GM19438 (cell line): ENCODE data around the gene HAUS6.
"Not testable (repeated sequence)": the region's sequence is repeated elsewhere in the genome, so short reads cannot be mapped to it uniquely, and the experiment has no call there.

Source experiments
- ATAC-seq: cut with Tn5 transposase; IDR thresholded peaks from one replicate; pipeline ENCODE4 v1.9.1; 2021; ENCODE audit warnings: low read depth; ENCODE audit not compliant: unreplicated experiment

The HAUS6 gene

DNA sequence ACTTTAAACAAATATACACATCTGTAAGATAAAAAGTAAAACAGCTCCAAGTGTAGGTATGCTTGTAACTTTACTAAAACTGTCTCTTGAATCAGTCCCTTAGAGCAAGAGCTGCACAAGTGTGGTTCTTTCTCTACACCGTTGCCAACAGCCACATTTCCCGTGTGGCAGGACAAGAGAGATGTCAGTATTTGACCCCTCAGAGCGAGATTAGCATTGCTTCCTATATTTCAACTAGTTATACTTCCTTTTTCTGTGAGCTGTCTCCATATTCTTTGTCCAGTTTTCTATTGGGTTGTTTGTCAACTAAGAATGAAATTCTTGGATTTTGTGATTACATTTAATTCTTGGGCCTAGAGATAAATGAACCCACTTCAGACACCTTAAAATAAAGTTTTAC is 16.5 kb upstream of the HAUS6 start:
- ATAC-seq = no peak

DNA sequence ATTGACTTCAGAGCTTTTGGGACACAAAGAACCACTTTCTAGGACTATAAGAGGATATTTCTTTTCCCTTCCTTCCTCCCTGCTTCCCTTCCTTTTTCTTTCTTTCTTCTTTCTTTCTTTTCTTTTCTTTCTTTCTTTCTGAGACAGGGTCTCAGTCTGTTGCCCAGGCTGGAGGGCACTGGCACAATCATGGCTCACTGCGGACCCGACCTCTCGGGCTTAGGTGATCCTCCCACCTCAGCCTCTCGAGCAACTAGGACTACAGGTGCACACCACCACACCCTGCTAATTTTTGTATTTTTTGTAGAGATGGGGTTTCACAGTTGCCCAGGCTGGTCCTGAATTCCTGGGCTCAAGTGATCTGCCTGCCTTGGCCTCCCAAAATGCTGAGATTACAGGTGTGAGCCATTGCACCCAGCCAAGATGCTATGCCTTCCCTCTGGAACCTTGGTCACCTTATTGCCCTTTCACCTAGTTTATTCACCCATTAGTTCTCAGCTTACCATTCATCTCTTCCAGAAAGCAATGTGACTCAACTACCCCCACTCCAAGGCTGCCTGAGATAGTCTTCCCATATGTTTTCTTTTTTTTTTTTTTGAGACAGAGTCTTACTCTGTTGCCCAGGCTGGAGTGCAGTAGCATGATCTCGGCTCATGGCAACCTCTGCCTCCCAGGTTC is 14.5 kb upstream of the HAUS6 start:
- ATAC-seq = no peak

DNA sequence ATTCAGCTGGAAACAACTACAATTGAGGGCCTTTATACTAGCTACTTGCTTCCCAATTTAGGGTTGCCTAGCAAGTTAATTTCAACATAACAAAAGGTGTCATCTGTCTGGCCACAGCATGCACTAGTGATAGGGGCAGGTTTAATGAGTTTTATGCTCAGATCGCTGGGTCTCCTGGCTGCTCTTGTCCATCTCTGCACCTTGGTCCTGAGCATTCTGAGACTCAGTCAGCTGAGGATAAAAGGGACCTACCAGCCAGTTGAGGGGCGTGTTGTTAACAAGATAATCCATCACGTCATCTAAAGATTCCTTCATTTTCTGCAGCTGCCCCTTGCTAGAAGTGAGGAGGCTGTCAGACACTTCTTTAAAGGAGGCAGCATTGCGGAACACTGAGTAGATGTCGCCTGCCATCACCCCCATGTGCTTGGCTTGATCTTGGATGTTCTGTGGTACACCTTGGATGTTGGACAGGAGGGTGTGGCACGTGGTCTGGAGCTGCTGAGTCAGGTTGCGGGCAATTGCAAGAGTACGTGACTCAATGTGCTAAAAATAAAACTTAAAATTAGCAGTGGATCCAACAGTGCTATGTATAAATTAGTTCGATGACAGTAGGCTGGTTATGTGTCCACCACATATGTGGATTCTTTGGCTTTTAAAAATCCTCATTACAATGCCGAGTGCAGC is 13.5 kb upstream of the HAUS6 start:
- no peak for ATAC-seq

DNA sequence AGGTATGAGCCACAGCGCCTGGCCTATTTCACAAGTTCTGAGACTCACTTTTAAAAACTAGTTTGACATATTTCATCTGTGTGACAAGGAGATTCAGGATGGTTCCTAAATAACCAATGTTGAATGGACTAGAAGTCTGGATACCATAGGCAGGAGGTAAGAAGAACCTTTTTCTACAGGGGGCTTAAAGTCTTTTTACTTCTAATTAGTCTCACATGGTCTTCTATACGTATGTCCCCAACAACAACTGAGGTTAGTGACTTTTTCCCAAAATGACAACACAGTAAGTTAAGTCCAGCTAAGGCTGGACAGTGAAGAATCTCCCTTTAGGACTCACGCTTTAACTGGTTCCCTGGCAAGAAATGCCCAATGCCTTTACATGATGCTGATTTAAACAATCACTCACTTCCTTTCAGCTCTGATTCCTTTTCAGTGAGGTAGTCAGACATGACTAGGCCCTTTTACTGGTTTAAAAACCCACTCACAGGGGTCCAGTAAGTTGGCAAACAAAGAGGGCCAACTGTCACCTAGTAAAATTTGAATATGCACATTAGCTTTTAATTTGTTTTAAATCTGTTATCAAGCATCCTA is 12.1 kb upstream of the HAUS6 start:
- no peak for ATAC-seq

DNA sequence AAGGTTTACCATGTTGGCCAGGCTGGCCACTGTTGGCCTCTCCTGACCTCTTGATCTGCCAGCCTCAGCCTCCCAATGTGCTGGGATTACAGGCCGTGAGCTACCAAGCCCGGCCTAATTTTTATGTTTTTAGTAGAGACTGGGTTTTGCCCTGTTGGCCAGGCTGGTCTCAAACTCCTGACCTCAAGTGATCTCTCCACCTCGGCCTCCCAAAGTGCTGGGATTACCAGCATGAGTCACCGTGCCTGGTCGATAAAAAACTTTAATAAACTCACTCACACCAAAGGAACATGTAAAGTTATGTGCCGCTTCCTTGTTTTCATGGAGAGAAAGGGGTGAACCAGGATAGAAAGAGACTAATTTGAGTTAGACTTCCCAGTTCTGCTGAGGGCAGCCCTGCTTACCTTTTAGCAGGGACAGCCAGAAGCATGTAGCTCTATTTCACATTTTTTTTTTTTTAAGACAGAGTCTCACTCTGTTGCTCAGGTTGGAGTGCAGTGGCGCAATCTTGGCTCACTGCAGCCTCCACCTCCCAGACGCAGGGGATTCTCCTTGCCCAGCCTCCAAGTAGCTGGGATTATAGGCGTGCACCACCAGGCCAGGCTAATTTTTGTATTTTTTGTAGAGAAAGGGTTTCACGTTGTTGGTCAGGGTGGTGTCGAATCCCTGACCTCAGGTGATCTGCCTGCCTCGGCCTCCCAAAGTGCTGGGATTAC is 11.4 kb upstream of the HAUS6 start:
- no peak for ATAC-seq

DNA sequence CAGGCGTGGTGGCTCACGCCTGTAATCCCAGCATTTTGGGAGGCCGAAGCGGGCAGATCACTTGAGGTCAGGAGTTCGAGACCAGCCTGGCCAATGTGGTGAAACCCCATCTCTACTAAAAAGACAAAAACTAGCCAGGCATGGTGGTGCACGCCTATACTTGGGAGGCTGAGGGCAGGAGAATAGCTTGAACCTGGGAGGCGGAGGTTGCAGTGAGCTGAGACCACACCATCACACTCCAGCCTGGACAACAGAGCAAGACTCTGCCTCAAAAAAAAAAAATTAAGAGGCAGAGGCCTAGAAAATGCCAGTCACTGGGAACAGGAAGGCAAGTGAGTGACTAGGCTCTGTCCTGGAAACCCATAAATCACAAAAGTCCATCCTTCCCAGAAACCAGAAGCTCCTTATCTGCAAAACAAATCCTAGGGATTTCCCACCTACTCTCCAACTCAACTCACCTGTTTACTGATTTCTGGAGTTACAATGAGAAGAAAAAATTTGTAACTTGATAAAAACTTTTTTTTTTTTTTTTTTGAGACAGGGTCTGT is 10.4 kb upstream of the HAUS6 start:
- ATAC-seq = not testable (repeated sequence)

DNA sequence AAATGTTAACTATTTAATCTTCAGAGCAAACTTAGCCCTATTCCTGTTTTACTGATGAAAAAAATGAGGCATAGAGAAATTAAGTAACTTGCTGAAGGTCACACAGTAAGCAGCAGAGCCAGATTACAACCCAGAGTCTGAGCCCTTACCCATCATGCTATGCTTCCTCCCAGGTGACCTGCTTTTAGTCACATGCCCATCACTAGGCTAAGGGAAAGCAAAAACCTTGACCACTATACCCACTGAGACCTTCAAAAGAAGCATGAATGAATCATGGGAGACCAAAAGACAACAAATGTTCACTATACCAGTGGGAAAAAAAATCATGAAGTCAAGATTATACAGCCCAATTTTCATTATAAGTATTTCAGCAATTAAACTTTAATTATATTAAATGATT is 5.3 kb upstream of the HAUS6 start:
- ATAC-seq = no peak

DNA sequence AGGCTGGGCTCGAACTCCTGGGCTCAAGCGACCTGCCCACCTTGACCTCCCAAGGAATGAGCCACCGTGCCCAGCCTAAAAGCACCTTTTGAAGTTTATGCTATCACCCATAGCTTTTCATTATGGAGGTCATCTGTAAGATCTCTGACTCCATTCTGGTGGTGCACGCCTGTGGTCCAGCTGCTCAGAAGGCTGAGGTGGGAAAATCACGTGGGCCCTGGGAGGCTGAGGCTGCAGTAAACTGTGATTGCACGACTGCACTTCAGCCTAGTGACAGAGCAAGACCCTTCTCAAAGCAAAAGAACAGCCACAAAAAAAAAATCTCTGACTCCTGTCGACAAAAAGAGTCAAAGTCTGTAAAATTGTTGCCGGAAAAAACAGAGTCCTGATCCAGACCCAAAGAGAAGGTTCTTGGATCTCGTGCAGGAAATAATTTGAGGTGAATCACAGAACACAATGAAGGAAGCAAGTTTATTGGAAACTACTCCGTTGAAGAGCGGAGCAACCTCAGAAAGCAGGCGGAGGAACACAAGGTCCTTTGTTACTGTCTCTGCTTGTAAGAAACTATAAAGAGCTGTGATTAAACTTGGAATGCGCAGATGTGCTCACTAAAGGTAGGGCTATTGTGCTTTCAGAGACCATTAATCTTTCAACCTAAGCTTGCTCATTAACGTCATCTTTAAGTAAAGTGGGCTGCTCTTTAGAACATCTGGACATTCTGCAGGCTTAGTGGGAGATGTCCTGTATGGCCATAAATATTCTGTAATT is 2.0 kb upstream of the HAUS6 start:
- no peak for ATAC-seq

DNA sequence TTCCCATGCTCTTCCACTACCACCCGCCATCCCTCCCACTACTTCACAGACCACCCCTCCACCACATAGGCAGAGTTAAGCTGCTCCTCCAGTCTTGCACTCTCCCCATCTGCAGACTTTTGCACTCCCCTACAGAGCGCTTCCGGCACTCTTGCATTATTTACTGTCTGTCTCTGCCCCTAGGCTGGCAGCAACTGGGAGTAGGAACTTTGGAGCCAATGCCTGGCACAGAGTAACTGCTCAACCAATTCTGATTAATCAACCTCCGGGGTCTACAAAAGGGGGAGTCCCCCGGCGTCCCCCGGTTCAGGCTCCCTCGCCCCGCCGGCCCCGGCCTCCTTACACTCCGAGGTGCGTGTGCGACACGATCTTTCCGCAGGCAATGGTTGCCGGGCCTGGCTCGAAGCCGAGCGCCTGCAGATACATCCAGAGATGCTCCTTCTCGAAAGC is 498 bp downstream of the HAUS6 start:
- ATAC-seq = peak; percentile 48

DNA sequence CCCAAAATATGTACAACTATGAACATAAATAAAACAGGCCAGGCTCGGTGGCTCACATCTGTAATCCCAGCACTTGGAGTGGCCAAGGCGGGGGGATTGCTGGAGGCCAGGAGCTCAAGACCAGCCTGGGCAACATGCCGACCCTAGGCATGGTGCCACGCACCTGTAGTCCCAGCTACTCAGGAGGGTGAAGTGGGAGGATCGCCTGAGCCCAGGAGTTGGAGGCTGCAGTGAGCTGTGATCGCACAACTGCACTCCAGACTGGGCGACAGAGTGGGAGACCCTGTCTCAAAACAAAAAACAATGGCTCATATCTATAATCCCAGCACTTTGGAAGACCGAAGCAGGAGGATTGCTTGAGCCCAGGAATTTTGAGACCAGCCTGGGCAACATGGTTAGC is 1.5 kb downstream of the HAUS6 start:
- no peak for ATAC-seq

DNA sequence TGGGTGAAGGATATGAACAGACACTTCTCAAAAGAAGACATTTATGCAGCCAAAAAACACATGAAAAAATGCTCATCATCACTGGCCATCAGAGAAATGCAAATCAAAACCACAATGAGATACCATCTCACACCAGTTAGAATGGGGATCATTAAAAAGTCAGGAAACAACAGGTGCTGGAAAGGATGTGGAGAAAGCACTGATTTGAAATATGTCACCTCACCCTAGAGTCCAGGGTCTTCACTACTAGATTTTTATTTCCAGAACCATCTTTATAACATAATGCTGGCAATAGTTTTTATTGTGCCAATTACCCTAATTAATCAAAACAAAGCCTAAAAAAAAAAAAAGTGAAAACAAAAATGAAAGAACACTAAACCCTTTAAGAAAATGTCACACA is 5.3 kb downstream of the HAUS6 start:
- ATAC-seq = not testable (repeated sequence)

DNA sequence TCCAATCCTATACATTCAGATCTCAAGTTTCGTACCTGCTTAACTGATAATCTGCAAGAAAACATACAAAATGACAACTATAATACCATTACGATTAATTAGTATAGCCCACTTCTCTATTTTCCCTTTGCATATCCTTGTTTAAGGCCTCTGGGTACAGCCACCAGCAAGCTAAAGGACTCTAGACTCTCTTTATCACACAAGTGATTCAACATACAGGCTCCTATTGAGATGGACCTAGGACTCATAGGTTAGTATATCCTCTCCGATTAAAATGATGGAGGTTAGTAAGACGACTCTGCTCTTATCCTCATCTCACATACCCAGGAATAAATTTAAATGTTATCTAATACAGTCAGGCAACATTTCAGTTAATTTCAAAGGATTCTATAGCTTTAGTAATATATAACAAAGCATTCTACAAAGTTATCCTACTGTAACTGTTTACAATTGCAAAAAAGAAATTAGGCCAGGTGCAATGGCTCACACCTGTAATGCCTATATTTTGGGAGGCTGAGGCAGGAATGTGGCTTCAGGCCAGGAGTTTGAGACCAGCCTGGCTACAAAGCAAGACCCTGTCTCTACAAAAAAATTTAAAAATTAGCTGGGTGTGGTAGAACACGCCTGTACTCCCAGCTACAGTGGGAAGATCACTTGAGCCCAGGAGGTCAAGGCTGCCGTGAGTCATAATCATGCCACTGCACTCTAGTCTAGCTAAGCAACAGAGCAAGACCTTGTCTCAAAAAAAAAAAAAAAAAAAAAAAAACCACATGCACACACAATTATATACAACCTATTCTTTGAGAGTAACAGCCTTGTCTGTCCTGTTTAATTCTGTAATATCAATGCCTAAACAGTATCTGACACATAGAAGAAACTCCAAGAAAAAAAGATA is 15.4 kb downstream of the HAUS6 start:
- ATAC-seq = no peak

DNA sequence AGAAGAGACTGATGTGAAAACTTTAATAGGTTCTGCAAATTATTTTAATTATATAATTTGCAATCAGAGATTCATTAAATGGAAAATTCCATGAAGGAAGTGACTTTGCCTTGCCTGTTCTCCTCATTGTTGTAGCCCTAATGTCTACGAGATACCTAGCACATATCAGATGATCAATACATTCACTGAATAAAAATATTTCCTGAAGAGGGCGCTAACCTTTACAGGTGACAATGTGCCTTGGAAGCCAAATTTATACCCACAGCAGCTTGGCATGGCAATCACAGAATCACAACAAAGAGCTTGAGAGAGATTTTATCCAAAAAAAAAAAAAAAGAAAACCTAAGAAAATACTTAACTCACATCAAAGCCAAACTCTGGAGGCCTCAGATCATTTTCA is 17.4 kb downstream of the HAUS6 start:
- ATAC-seq = no peak

DNA sequence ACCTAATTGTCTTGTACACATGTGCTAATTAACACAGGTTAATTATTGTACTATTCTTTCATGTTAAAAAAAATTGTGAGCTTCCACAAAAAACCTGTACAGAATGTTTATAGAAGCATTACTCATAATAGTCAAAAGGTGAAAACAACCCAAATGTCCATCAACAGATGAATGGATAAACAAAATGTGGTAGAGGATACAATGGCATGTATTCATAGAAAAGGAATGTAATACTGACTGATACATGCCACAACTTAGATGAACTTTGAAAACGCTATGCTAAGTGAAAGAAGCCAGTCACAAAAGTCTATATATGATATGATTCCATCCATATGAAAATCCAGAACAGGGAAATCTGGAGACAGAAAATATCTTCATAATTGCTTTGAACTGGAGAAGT is 27.9 kb downstream of the HAUS6 start:
- no peak for ATAC-seq

DNA sequence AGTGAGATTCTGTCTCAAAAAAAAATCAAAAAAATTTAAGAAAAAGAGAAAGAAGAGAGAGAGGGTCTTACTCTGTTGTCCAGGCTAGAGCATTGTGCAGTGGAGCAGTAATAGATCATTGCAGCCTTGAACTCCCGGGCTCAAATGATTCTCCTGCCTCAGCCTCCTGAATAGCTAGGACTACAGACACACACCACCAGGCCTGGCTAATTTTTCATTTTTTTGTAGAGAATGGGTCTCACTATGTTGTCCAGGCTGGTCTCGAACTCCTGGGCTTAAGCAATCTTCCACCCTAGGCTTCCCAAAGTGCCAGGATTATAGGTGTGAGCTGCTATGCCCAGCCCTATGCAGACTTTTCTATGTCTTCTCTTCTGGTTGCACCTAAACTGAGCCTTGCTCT is 28.5 kb downstream of the HAUS6 start:
- ATAC-seq = no peak

DNA sequence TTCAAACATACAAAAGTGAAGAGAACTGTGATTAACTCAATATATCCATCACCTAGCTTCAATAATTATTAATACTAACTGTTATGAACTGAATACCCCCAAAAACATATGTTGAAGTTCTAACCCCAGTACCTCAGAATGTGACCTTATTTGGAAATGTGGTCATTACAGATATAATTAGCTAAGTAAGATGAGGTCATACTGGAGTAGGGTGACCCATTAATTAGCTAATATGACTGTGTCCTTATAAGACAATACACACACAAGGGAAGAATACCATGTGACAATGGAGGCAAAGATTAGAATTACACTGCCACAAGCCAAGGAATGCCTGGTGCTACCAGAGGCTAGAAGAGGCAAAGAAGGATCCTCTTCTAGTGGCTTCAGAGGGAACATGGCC is 45.7 kb downstream of the HAUS6 start:
- ATAC-seq = no peak

DNA sequence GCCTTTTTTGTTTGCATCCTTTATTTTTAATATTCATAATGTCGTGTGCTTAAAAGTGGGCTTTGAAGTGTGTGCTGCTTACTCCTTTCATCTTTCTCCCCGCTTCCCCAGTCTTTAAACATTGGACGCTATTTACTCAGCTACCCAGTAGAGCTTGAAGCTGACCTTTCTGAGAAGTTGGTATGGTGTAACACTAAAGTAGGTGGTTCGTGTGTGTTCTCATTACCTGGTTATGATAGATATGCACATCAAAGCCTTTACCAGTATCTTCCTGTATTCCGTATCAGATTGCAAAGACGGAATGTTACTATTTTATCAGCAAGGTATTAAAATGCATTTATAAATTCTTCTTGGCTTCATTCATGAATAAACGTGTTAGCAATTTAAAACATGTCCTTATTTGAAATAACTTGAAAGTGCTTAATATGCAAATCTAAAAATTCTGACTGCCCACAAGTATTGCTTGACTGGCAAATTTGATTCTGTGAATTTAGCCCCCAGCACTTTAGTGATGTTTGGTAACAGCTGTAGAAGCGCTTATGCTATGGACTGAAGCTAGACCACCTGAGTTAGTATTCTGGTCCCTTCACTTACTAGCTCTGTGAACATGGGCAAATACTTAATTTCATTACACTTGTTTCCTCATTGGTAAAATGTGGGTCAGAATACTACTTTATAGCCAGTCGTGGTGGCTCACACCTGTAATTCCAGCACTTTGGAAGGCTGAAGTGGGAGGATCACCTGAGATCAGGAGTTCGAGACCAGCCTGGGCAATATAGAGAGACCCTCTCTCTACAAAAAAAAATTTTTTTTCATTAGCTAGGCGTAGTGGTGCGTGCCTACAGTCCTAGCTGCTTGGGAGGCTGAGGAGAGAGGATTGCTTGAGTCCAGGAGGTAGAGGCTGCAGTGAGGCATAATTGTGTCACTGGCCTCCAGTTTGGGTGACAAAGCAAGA is 51.8 kb downstream of the HAUS6 start:
- no peak for ATAC-seq

DNA sequence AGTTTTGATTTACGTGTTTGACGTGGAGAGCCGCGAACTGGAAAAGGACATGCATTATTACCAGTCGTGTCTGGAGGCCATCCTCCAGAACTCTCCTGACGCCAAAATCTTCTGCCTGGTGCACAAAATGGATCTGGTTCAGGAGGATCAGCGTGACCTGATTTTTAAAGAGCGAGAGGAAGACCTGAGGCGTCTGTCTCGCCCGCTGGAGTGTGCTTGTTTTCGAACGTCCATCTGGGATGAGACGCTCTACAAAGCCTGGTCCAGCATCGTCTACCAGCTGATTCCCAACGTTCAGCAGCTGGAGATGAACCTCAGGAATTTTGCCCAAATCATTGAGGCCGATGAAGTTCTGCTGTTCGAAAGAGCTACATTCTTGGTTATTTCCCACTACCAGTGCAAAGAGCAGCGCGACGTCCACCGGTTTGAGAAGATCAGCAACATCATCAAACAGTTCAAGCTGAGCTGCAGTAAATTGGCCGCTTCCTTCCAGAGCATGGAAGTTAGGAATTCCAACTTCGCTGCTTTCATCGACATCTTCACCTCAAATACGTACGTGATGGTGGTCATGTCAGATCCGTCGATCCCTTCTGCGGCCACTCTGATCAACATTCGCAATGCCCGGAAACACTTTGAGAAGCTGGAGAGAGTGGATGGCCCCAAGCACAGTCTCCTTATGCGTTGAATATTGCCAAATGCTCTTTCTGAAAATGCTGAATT is 52.6 kb downstream of the HAUS6 start:
- peak; percentile 1 for ATAC-seq
